A549 (cell line): Measurements from ENCODE around the gene TEX29.

Experiments
- BHLHE40 ChIP-seq: IDR thresholded peaks from 2 replicates; pipeline ENCODE4 v1.6.1; 2012; ENCODE audit warnings: low read depth, low read length, inconsistent platforms
- CBX2 ChIP-seq: fragments of 200-600 bp; sonication (generic); IDR thresholded peaks from 2 replicates; pipeline ENCODE4 v1.6.1; 2016; ENCODE audit warnings: low read depth, mild to moderate bottlenecking, borderline replicate concordance
- CHD2 ChIP-seq: fragments of 150-350 bp; IDR thresholded peaks from 2 replicates; pipeline ENCODE4 v1.6.1; 2014; ENCODE audit warnings: low read length; ENCODE audit not compliant: partially characterized antibody
- EP300 ChIP-seq, 2 experiments: fragments of >200 bp; sonication (Bioruptor Twin); formaldehyde crosslinking; IDR thresholded peaks; 2 replicates in 1 of 2; 3 replicates in 1 of 2; pipeline ENCODE4 v1.6.1; 2016 to 2017
- JUNB ChIP-seq: fragments of >200 bp; sonication (Bioruptor Twin); formaldehyde crosslinking; IDR thresholded peaks from 2 replicates; pipeline ENCODE4 v1.6.1; 2016
- MYC ChIP-seq: IDR thresholded peaks from 2 replicates; pipeline ENCODE4 v1.6.1; 2012; ENCODE audit warnings: mild to moderate bottlenecking, inconsistent platforms, low read length, improper control_type of control experiment, borderline replicate concordance
- POLR2A ChIP-seq: IDR thresholded peaks from 2 replicates; pipeline ENCODE4 v1.6.1; 2012; ENCODE audit warnings: mild to moderate bottlenecking, low read length
- ZFP36 ChIP-seq: fragments of 450-650 bp; IDR thresholded peaks from 2 replicates; pipeline ENCODE4 v1.6.1; 2014; ENCODE audit warnings: borderline replicate concordance; ENCODE audit not compliant: partially characterized antibody
- TF ChIP-seq, protein P1 (sequence below): fragments of >200 bp; sonication (Bioruptor Twin); formaldehyde crosslinking; IDR thresholded peaks from 3 replicates; pipeline ENCODE4 v1.5.1; 2016
- TF ChIP-seq, protein P2 (sequence below): IDR thresholded peaks from 2 replicates; pipeline ENCODE4 v1.6.1; 2012

DNA sequence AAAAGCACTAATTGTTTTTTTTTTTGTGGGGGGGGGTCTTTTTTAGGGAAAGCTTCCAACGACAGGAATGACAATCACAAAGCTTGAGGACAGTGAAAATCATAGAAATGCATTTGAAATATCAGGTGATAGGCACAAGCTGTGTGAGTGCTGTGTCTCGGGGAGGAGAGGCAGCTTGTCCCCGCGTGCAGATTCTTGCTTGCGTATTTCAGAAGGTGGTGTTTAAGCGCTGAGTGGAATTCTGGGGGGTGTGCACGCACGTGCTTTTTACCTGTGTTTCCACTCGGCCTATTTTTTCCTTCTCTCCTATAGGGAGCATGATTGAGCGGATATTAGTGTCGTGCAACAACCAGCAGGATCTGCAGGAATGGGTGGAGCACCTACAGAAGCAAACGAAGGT, 40.2 kb upstream of the TEX29 start:
- TF ChIP-seq BHLHE40, result no peak
- TF ChIP-seq, protein P1, sequence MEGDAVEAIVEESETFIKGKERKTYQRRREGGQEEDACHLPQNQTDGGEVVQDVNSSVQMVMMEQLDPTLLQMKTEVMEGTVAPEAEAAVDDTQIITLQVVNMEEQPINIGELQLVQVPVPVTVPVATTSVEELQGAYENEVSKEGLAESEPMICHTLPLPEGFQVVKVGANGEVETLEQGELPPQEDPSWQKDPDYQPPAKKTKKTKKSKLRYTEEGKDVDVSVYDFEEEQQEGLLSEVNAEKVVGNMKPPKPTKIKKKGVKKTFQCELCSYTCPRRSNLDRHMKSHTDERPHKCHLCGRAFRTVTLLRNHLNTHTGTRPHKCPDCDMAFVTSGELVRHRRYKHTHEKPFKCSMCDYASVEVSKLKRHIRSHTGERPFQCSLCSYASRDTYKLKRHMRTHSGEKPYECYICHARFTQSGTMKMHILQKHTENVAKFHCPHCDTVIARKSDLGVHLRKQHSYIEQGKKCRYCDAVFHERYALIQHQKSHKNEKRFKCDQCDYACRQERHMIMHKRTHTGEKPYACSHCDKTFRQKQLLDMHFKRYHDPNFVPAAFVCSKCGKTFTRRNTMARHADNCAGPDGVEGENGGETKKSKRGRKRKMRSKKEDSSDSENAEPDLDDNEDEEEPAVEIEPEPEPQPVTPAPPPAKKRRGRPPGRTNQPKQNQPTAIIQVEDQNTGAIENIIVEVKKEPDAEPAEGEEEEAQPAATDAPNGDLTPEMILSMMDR, result no peak
- no peak for TF ChIP-seq ZFP36
- no peak for TF ChIP-seq EP300 (IDR thresholded peaks at IDR 0.05)
- TF ChIP-seq CBX2, result no peak
- no peak for TF ChIP-seq JUNB
- TF ChIP-seq POLR2A, result no peak
- no peak for TF ChIP-seq MYC
- TF ChIP-seq CHD2, result no peak
- TF ChIP-seq, protein P2, sequence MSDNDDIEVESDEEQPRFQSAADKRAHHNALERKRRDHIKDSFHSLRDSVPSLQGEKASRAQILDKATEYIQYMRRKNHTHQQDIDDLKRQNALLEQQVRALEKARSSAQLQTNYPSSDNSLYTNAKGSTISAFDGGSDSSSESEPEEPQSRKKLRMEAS, result no peak
